PFSK-1 (cell line): ENCODE measurements around the gene TIAM1.

ENCODE experiments used
- FOXP2 ChIP-seq: optimal IDR thresholded peaks from 2 replicates; pipeline ENCODE3; 2011; ENCODE audit warnings: borderline replicate concordance, control low read depth, inconsistent platforms; ENCODE audit not compliant: insufficient read depth; ENCODE audit errors: extremely low read length, extremely low read depth
- POLR2AphosphoS5 ChIP-seq: IDR thresholded peaks from 2 replicates; pipeline ENCODE4 v1.6.1; 2012; ENCODE audit warnings: low read depth, mild to moderate bottlenecking, control low read depth, low read length, moderate library complexity
- REST ChIP-seq, 2 experiments: IDR thresholded peaks; 2 replicates each; pipeline versions ENCODE4 v1.6.1 to v1.8.0; 2011 to 2012; ENCODE audit warnings: low read depth in 2 of 2, low read length in 2 of 2, control low read depth in 1 of 2, inconsistent platforms in 1 of 2, mild to moderate bottlenecking in 1 of 2, moderate library complexity in 1 of 2; ENCODE audit not compliant: insufficient read depth in 1 of 2
- SIN3A ChIP-seq: IDR thresholded peaks from 2 replicates; pipeline ENCODE4 v1.6.1; 2012; ENCODE audit warnings: mild to moderate bottlenecking, low read length, moderate library complexity, borderline replicate concordance; ENCODE audit not compliant: insufficient read depth
- TAF1 ChIP-seq: IDR thresholded peaks from 2 replicates; pipeline ENCODE4 v1.6.1; 2012; ENCODE audit warnings: low read length, control low read depth, borderline replicate concordance; ENCODE audit not compliant: insufficient read depth

Gene TIAM1

GRCh38 chr21:31261759-31262158 is 82.3 kb downstream of the TIAM1 start:
- no peak for TF ChIP-seq SIN3A
- no peak for TF ChIP-seq POLR2AphosphoS5

GRCh38 chr21:31260790-31261189 is 83.3 kb downstream of the TIAM1 start:
- no peak for TF ChIP-seq FOXP2
- TF ChIP-seq TAF1, result no peak
- no peak for TF ChIP-seq POLR2AphosphoS5
- no peak for TF ChIP-seq REST (IDR thresholded peaks at IDR 0.05; ENCODE audit: insufficient read depth in 1 of 2, low read depth in 2 of 2, low read length in 2 of 2)
- no peak for TF ChIP-seq SIN3A

- TF ChIP-seq SIN3A, result no peak
These were observed 86.0 kb downstream of the TIAM1 start for GRCh38 chr21:31258073-31258472.

GRCh38 chr21:31257265-31257664 is 86.8 kb downstream of the TIAM1 start:
- TF ChIP-seq FOXP2 (no peak), REST (IDR thresholded peaks at IDR 0.05; ENCODE audit: insufficient read depth in 1 of 2, low read depth in 2 of 2, low read length in 2 of 2) (no peak), TAF1 (no peak), SIN3A (no peak), POLR2AphosphoS5 (no peak)

GRCh38 chr21:31255896-31256295 is 88.2 kb downstream of the TIAM1 start:
- TF ChIP-seq SIN3A (no peak), FOXP2 (no peak), REST (IDR thresholded peaks at IDR 0.05; ENCODE audit: insufficient read depth in 1 of 2, low read depth in 2 of 2, low read length in 2 of 2) (no peak), POLR2AphosphoS5 (no peak), TAF1 (no peak)

GRCh38 chr21:31255036-31255435 is 89.0 kb downstream of the TIAM1 start:
- no peak for TF ChIP-seq FOXP2
- no peak for TF ChIP-seq TAF1
- TF ChIP-seq REST (IDR thresholded peaks at IDR 0.05; ENCODE audit: insufficient read depth in 1 of 2, low read depth in 2 of 2, low read length in 2 of 2), result no peak
- TF ChIP-seq POLR2AphosphoS5, result no peak
- no peak for TF ChIP-seq SIN3A
